ENCODE measurements around the gene ZCCHC10.

DNA sequence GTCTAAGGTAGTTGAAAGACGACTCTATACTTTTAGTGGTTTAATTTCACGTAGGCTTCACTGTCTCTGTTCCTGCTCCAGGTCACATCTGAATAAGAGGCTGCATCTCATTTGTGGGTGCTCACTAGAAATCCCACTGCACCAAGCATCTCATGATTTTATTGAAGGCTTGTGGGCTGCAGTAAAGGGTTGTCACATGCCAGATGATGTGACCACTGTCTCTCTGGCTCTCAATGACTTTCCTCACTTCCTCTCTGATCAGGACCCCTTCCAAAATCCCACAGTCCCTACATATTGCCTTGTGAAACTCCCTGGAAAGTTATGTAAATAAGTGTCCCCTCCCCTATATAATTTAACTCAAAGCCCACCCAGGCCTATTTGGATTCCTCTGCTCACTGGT, 8.9 kb upstream of the ZCCHC10 start:
- no peak for TF ChIP-seq POLR2A (IDR thresholded peaks at IDR 0.05)
- TF ChIP-seq, protein P1, sequence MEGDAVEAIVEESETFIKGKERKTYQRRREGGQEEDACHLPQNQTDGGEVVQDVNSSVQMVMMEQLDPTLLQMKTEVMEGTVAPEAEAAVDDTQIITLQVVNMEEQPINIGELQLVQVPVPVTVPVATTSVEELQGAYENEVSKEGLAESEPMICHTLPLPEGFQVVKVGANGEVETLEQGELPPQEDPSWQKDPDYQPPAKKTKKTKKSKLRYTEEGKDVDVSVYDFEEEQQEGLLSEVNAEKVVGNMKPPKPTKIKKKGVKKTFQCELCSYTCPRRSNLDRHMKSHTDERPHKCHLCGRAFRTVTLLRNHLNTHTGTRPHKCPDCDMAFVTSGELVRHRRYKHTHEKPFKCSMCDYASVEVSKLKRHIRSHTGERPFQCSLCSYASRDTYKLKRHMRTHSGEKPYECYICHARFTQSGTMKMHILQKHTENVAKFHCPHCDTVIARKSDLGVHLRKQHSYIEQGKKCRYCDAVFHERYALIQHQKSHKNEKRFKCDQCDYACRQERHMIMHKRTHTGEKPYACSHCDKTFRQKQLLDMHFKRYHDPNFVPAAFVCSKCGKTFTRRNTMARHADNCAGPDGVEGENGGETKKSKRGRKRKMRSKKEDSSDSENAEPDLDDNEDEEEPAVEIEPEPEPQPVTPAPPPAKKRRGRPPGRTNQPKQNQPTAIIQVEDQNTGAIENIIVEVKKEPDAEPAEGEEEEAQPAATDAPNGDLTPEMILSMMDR (IDR thresholded peaks at IDR 0.05): no peak
